IMR-90 (cell line): ENCODE data around the gene OTUD4. TPM values are rescaled to one million over a fixed set of nuclear protein-coding genes. Genes with fewer than 3 reads are reported as not detected.
A peak's percentile ranks its signal among the peaks of the same experiment; 100 is the strongest.

Source experiments
- ATAC-seq: fragments of 200-7000 bp; cut with Tn5 transposase; 2 replicates; pipeline ENCODE4 v1.9.1; 2020; ENCODE audit warnings: low read depth, mild to moderate bottlenecking, moderate library complexity
- BruUV-seq: library from RNA; stranded (reverse); fragments of 400-500 nt; replicated peaks from 2 replicates; lab custom pipeline; 2021; lab: Mats Ljungman, UMichigan
- CTCF ChIA-PET: fragments of 300-600 bp; formaldehyde crosslinking; extraction: SDS; loops from one replicate; lab custom pipeline; 2021; ENCODE audit warnings: antibody characterized with exemption; lab: Yijun Ruan, JAX
- POLR2A ChIA-PET: fragments of 300-600 bp; sonication (Branson Sonifier 250); formaldehyde crosslinking; loops from one replicate; lab custom pipeline; 2022; ENCODE audit warnings: antibody characterized with exemption; ENCODE audit not compliant: unreplicated experiment; lab: Charles Lee
- DNase-seq: peaks from one replicate; pipeline ENCODE4 v3.0.0; 2013
- H2AFZ ChIP-seq: replicated peaks from 2 replicates; pipeline ENCODE3; 2013; ENCODE audit warnings: low read length, mild to moderate bottlenecking; ENCODE audit not compliant: poor library complexity
- H2AK5ac ChIP-seq: 2 replicates; pipeline ENCODE4 v1.6.1; 2013; ENCODE audit warnings: low read depth, low read length, inconsistent platforms
- H2AK9ac ChIP-seq: replicated peaks from 2 replicates; pipeline ENCODE3; 2013; ENCODE audit warnings: mild to moderate bottlenecking, low read depth, low read length, moderate library complexity; ENCODE audit not compliant: poor library complexity
- H2BK120ac ChIP-seq: 2 replicates; pipeline ENCODE4 v1.6.1; 2013; ENCODE audit warnings: low read depth, low read length, inconsistent platforms
- H2BK15ac ChIP-seq: 3 replicates; pipeline ENCODE4 v1.6.1; 2013; ENCODE audit warnings: low read depth, low read length, inconsistent platforms
- H2BK20ac ChIP-seq: 2 replicates; pipeline ENCODE4 v1.6.1; 2013; ENCODE audit warnings: low read depth, mild to moderate bottlenecking, inconsistent platforms, low read length, moderate library complexity
- H2BK5ac ChIP-seq: 2 replicates; pipeline ENCODE4 v1.6.1; 2013; ENCODE audit warnings: mild to moderate bottlenecking, low read depth, low read length, inconsistent platforms; ENCODE audit not compliant: poor library complexity, severe bottlenecking
- H3K14ac ChIP-seq: replicated peaks from 2 replicates; pipeline ENCODE4 v1.6.1; 2013; ENCODE audit warnings: low read depth, low read length, inconsistent platforms
- H3K18ac ChIP-seq: 2 replicates; pipeline ENCODE4 v1.6.1; 2013; ENCODE audit warnings: low read depth, low read length, control low read depth
- H3K23ac ChIP-seq: 2 replicates; pipeline ENCODE4 v1.6.1; 2013; ENCODE audit warnings: low read depth, low read length, inconsistent platforms
- H3K27ac ChIP-seq: 2 replicates; pipeline ENCODE4 v1.5.1; 2013; ENCODE audit warnings: mild to moderate bottlenecking, control low read depth, low read length; ENCODE audit not compliant: insufficient read depth
- H3K27me3 ChIP-seq: 2 replicates; pipeline ENCODE4 v1.6.1; 2013; ENCODE audit warnings: low read length; ENCODE audit not compliant: control insufficient read depth, insufficient read depth
- H3K36me3 ChIP-seq: 2 replicates; pipeline ENCODE4 v1.6.1; 2013; ENCODE audit warnings: low read length, mixed read lengths; ENCODE audit not compliant: control insufficient read depth, insufficient read depth
- H3K4ac ChIP-seq: 2 replicates; pipeline ENCODE4 v1.6.1; 2013; ENCODE audit warnings: low read depth, low read length, inconsistent platforms
- H3K4me1 ChIP-seq: 2 replicates; pipeline ENCODE4 v1.6.1; 2013; ENCODE audit warnings: low read length, mixed read lengths; ENCODE audit not compliant: control insufficient read depth, insufficient read depth
- H3K4me2 ChIP-seq: 2 replicates; pipeline ENCODE4 v1.6.1; 2013; ENCODE audit warnings: low read depth, mild to moderate bottlenecking, control low read depth, low read length, moderate library complexity
- H3K4me3 ChIP-seq: 2 replicates; pipeline ENCODE4 v1.5.1; 2013; ENCODE audit warnings: low read depth, mild to moderate bottlenecking, control low read depth, low read length, moderate library complexity; ENCODE audit not compliant: insufficient read depth
- H3K56ac ChIP-seq: 2 replicates; pipeline ENCODE4 v1.6.1; 2013; ENCODE audit warnings: low read length, inconsistent platforms; ENCODE audit not compliant: insufficient read depth; ENCODE audit errors: extremely low read depth
- H3K79me1 ChIP-seq, 2 experiments: 2 replicates each; pipeline ENCODE4 v1.6.1; 2013; ENCODE audit warnings: low read length in 2 of 2, inconsistent platforms in 1 of 2, low read depth in 1 of 2
- H3K9ac ChIP-seq: 2 replicates; pipeline ENCODE4 v1.6.1; 2013; ENCODE audit warnings: low read depth, low read length, control low read depth
- H3K9me1 ChIP-seq: 2 replicates; pipeline ENCODE4 v1.6.1; 2013; ENCODE audit warnings: low read length, inconsistent platforms; ENCODE audit not compliant: insufficient read depth
- H3K9me3 ChIP-seq: 2 replicates; pipeline ENCODE4 v1.6.1; 2013; ENCODE audit warnings: low read length; ENCODE audit not compliant: control insufficient read depth, insufficient read depth
- H4K20me1 ChIP-seq: 2 replicates; pipeline ENCODE4 v1.6.1; 2013; ENCODE audit warnings: low read length, inconsistent platforms; ENCODE audit not compliant: insufficient read depth
- H4K5ac ChIP-seq: 2 replicates; pipeline ENCODE4 v1.6.1; 2013; ENCODE audit warnings: mild to moderate bottlenecking, low read depth, low read length, control low read depth
- H4K8ac ChIP-seq, 2 experiments: 2 replicates each; pipeline ENCODE4 v1.6.1; 2013; ENCODE audit warnings: low read depth in 2 of 2, low read length in 2 of 2, control low read depth in 1 of 2, inconsistent platforms in 1 of 2
- H4K91ac ChIP-seq: 2 replicates; pipeline ENCODE4 v1.6.1; 2013; ENCODE audit warnings: low read depth, low read length, inconsistent platforms; ENCODE audit not compliant: insufficient read depth
- CEBPB ChIP-seq: IDR thresholded peaks from 2 replicates; pipeline ENCODE4 v1.6.1; 2012; ENCODE audit warnings: low read depth, low read length, improper control_type of control experiment
- CHD1 ChIP-seq: IDR thresholded peaks from 2 replicates; pipeline ENCODE4 v1.6.1; 2012; ENCODE audit warnings: low read depth, low read length, improper control_type of control experiment
- ELK1 ChIP-seq: fragments of 150-350 bp; IDR thresholded peaks from 2 replicates; pipeline ENCODE4 v1.6.1; 2016; ENCODE audit warnings: low read depth, mild to moderate bottlenecking, low read length, moderate library complexity, borderline replicate concordance
- FOS ChIP-seq: fragments of 150-350 bp; IDR thresholded peaks from 2 replicates; pipeline ENCODE4 v1.6.1; 2016; ENCODE audit warnings: low read depth, low read length
- MAFK ChIP-seq: IDR thresholded peaks from 2 replicates; pipeline ENCODE4 v1.6.1; 2012; ENCODE audit warnings: low read depth, low read length, improper control_type of control experiment
- MAZ ChIP-seq: IDR thresholded peaks from 2 replicates; pipeline ENCODE4 v1.6.1; 2012; ENCODE audit warnings: low read depth, mild to moderate bottlenecking, low read length, improper control_type of control experiment, moderate library complexity, borderline replicate concordance
- MXI1 ChIP-seq: IDR thresholded peaks from 2 replicates; pipeline ENCODE4 v1.6.1; 2012; ENCODE audit warnings: low read depth, mild to moderate bottlenecking, low read length, moderate library complexity, borderline replicate concordance
- NFE2L2 ChIP-seq: fragments of 150-350 bp; IDR thresholded peaks from 2 replicates; pipeline ENCODE4 v1.6.1; 2016; ENCODE audit warnings: low read depth, mild to moderate bottlenecking, low read length
- POLR2A ChIP-seq: IDR thresholded peaks from 2 replicates; pipeline ENCODE4 v1.6.1; 2012; ENCODE audit warnings: mild to moderate bottlenecking, low read depth, low read length
- RAD21 ChIP-seq: IDR thresholded peaks from 2 replicates; pipeline ENCODE4 v1.6.1; 2012; ENCODE audit warnings: low read length, improper control_type of control experiment
- RCOR1 ChIP-seq: IDR thresholded peaks from 2 replicates; pipeline ENCODE4 v1.6.1; 2012; ENCODE audit warnings: mild to moderate bottlenecking, low read length, improper control_type of control experiment; ENCODE audit not compliant: insufficient replicate concordance
- RFX5 ChIP-seq: IDR thresholded peaks from 2 replicates; pipeline ENCODE4 v1.8.0; 2012; ENCODE audit warnings: low read depth, mild to moderate bottlenecking, low read length, moderate library complexity
- SMC3 ChIP-seq: fragments of 150-350 bp; IDR thresholded peaks from 2 replicates; pipeline ENCODE4 v1.6.1; 2016; ENCODE audit warnings: low read depth, mild to moderate bottlenecking, antibody characterized with exemption, low read length, moderate library complexity
- WGBS, 2 experiments: methylation state at CpG; one replicate each; pipeline versions ENCODE4 v1.1.5 to v1.1.7; 2013; ENCODE audit warnings: missing lambda C conversion rate in 2 of 2; ENCODE audit not compliant: insufficient read length in 1 of 2; ENCODE audit errors: extremely low coverage in 2 of 2; 5-methylcytosine and 5-hydroxymethylcytosine counted together
- dilution Hi-C: fragments of 300-500 bp; cut with HindIII; formaldehyde crosslinking; loops from one replicate; pipeline ENCODE4 v1.14.3; 2018; ENCODE audit warnings: low sequenced_read_pairs; ENCODE audit not compliant: unreplicated experiment
- in situ Hi-C: fragments of 300-500 bp; cut with MboI; formaldehyde crosslinking; loops from 3 replicates; pipeline ENCODE4 v1.14.3; 2019; ENCODE audit warnings: low sequenced_read_pairs, inconsistent platforms, mixed read lengths
- intact Hi-C: fragments of 100-400 bp; cut with micrococcal nuclease; formaldehyde crosslinking; loops from 2 replicates; pipeline ENCODE4 v1.10.0; 2022
- polyA plus RNA-seq, 3 experiments: library from polyadenylated mRNA; depleted of rRNA; stranded (reverse); fragments of >200 nt; gene quantifications; 2 replicates each; pipeline ENCODE4 v1.2.3, GENCODE V29; 2012; ENCODE audit warnings: low replicate concordance in 1 of 3
- total RNA-seq: library from RNA; depleted of rRNA; stranded (reverse); fragments of >200 nt; gene quantifications from 2 replicates; pipeline ENCODE4 v1.2.3, GENCODE V29; 2012
- TF ChIP-seq, protein P1 (sequence below): fragments of 150-350 bp; IDR thresholded peaks from 2 replicates; pipeline ENCODE4 v1.6.1; 2017; ENCODE audit warnings: mild to moderate bottlenecking, antibody characterized with exemption, low read length, low read depth
- TF ChIP-seq, protein P2 (sequence below): conservative IDR thresholded peaks from 2 replicates; pipeline ENCODE4 v1.5.1; 2012; ENCODE audit warnings: mild to moderate bottlenecking, low read depth, low read length, improper control_type of control experiment

Gene OTUD4
- total and polyA plus RNA-seq, 2 of the 4 experiments (the other 2 are of a cell fraction), result 11.0 to 12.4 TPM

DNA sequence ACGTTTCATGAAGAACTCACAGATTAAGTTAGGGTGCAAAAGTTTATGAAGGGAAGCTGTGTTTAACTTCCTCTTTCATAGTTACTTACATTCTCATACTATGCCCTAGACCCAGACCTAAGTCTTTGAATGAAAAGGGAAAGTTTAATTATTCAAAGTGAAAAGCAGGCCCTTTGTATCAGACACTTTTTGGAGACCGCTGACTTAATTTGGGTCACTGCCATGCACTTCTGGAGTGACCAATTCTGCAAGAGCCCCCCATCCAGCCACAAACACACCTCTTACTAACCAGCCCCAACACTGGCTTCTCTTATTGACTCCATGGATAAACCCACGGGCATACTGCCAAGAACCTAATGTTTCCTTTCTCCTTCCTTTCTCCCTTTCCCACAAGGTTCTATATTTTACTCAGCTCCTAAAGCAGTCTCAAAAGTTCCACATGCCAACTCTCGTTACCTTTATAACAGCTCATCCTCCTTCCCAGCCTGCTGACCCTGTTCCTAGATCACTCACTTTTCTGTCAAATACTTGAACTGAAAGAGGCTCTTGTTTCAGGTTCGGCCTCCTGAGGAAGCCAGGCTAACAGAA is 47.8 kb downstream of the OTUD4 start:
- CTCF ChIA-PET, result interaction anchor here (0.6 to 1.4 kb wide), 3 partner anchors 9 to 1626 kb away, joined by 3 read pairs; no protein-coding TSS in a partner anchor
- in situ Hi-C loops (no loop called here), dilution Hi-C loops (no loop called here)
- TF ChIP-seq ELK1 (no peak), POLR2A (no peak), CEBPB (no peak), RCOR1 (no peak), FOS (no peak), CHD1 (no peak), NFE2L2 (no peak), MAFK (no peak), RAD21 (no peak), SMC3 (no peak), MAZ (no peak), MXI1 (no peak), RFX5 (no peak)
- TF ChIP-seq, protein P1, sequence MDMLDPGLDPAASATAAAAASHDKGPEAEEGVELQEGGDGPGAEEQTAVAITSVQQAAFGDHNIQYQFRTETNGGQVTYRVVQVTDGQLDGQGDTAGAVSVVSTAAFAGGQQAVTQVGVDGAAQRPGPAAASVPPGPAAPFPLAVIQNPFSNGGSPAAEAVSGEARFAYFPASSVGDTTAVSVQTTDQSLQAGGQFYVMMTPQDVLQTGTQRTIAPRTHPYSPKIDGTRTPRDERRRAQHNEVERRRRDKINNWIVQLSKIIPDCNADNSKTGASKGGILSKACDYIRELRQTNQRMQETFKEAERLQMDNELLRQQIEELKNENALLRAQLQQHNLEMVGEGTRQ, result no peak
- TF ChIP-seq, protein P2, sequence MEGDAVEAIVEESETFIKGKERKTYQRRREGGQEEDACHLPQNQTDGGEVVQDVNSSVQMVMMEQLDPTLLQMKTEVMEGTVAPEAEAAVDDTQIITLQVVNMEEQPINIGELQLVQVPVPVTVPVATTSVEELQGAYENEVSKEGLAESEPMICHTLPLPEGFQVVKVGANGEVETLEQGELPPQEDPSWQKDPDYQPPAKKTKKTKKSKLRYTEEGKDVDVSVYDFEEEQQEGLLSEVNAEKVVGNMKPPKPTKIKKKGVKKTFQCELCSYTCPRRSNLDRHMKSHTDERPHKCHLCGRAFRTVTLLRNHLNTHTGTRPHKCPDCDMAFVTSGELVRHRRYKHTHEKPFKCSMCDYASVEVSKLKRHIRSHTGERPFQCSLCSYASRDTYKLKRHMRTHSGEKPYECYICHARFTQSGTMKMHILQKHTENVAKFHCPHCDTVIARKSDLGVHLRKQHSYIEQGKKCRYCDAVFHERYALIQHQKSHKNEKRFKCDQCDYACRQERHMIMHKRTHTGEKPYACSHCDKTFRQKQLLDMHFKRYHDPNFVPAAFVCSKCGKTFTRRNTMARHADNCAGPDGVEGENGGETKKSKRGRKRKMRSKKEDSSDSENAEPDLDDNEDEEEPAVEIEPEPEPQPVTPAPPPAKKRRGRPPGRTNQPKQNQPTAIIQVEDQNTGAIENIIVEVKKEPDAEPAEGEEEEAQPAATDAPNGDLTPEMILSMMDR, result no peak

More for the DNA sequence above, 47.8 kb downstream of the OTUD4 start:
- Histone ChIP-seq H2BK5ac (peak overlapping the region; percentile 63), H3K56ac (no peak overlapping the region), H4K5ac (peak overlapping the region; percentile 54; the same call in 1 of the 2 replicates), H3K4me3 (no peak overlapping the region), H2AFZ (no peak overlapping the region), H2BK120ac (no peak overlapping the region), H4K8ac (no peak overlapping the region), H3K9me1 (0 out of 2 replicates have a peak, but pooled peaks cover 6% of the 10 kb centered on the region), H3K14ac (no peak overlapping the region), H3K27ac (no peak overlapping the region), H3K27me3 (no peaks in the 10 kb centered on the region), H3K36me3 (peaks cover 5% of the 10 kb centered on the region; the same call in 1 of the 2 replicates), H2AK5ac (no peak overlapping the region), H3K4ac (no peak overlapping the region), H2AK9ac (no peak overlapping the region), H3K23ac (peak overlapping the region; percentile 33; the same call in 1 of the 2 replicates), H3K79me1 (peaks cover 1 to 11% of the 10 kb centered on the region in 2 experiments; a peak in 2 of 4 replicates), H4K91ac (no peak overlapping the region), H2BK20ac (no peak overlapping the region), H3K4me2 (no peak overlapping the region), H2BK15ac (no peak overlapping the region), H3K4me1 (peaks cover 10% of the 10 kb centered on the region; the same call in 1 of the 2 replicates), H4K20me1 (no peaks in the 10 kb centered on the region), H3K9me3 (no peaks in the 10 kb centered on the region), H3K9ac (no peak overlapping the region), H3K18ac (no peak overlapping the region; the same call in 1 of the 2 replicates)
- 81% methylated on average over 2 of the region's 5 CpGs; no CpG with 5 or more reads in 1 of the 2 experiments for WGBS, 2 experiments
- peak; percentile 26 for DNase-seq
- ATAC-seq, result no peak
- intact Hi-C loops, result no loop called here
- no TSS peak for BruUV-seq
- POLR2A ChIA-PET, result no interaction called here
